Mesenchymal stem cell (in vitro differentiated cells and primary cell): Measurements from ENCODE around the gene SLIT3.

Source experiments
- DNase-seq: peaks from one replicate; pipeline ENCODE4 v3.0.0-alpha.2; 2013
- H2AFZ ChIP-seq: one replicate; pipeline ENCODE4 v1.6.1; 2013; ENCODE audit warnings: low read depth, mild to moderate bottlenecking, control low read depth, inconsistent platforms, low read length, moderate library complexity
- H2AK5ac ChIP-seq: 2 replicates; pipeline ENCODE4 v1.6.1; 2013; ENCODE audit warnings: low read length, moderate library complexity, mild to moderate bottlenecking, inconsistent platforms; ENCODE audit not compliant: severe bottlenecking
- H2BK120ac ChIP-seq: one replicate; pipeline ENCODE4 v1.6.1; 2013; ENCODE audit warnings: low read depth, mild to moderate bottlenecking, inconsistent platforms, low read length, moderate library complexity
- H2BK12ac ChIP-seq, 2 experiments: one replicate each; pipeline ENCODE4 v1.6.1; 2013; ENCODE audit warnings: inconsistent platforms in 2 of 2, low read length in 2 of 2, mild to moderate bottlenecking in 2 of 2, moderate library complexity in 2 of 2, control low read depth in 1 of 2
- H2BK15ac ChIP-seq: one replicate; pipeline ENCODE4 v1.6.1; 2013; ENCODE audit warnings: mild to moderate bottlenecking, low read depth, inconsistent platforms; ENCODE audit not compliant: poor library complexity, severe bottlenecking
- H2BK5ac ChIP-seq: 2 replicates; pipeline ENCODE4 v1.6.1; 2013; ENCODE audit warnings: low read depth, mild to moderate bottlenecking, low read length, control low read depth, inconsistent platforms; ENCODE audit not compliant: poor library complexity, severe bottlenecking
- H3K14ac ChIP-seq, 2 experiments: one replicate each; pipeline ENCODE4 v1.6.1; 2013; ENCODE audit warnings: inconsistent platforms in 2 of 2, low read length in 2 of 2, control low read depth in 1 of 2, mild to moderate bottlenecking in 1 of 2, moderate library complexity in 1 of 2
- H3K18ac ChIP-seq, 2 experiments: one replicate each; pipeline ENCODE4 v1.6.1; 2013; ENCODE audit warnings: inconsistent platforms in 2 of 2, low read length in 2 of 2, control low read depth in 1 of 2, low read depth in 1 of 2, mild to moderate bottlenecking in 1 of 2
- H3K23ac ChIP-seq, 2 experiments: one replicate each; pipeline ENCODE4 v1.6.1; 2013; ENCODE audit warnings: inconsistent platforms in 2 of 2, low read length in 2 of 2, mild to moderate bottlenecking in 2 of 2, moderate library complexity in 2 of 2, control low read depth in 1 of 2
- H3K27ac ChIP-seq: 2 replicates; pipeline ENCODE4 v1.5.1; 2013; ENCODE audit warnings: mild to moderate bottlenecking, moderate library complexity, low read length, control low read depth, inconsistent platforms; ENCODE audit not compliant: poor library complexity, severe bottlenecking
- H3K27me3 ChIP-seq, 2 experiments: 2 replicates each; pipeline versions ENCODE4 v1.6.1 to v1.7.0; 2013; ENCODE audit warnings: low read length in 2 of 2, mild to moderate bottlenecking in 2 of 2, moderate library complexity in 2 of 2, control low read depth in 1 of 2, inconsistent platforms in 1 of 2; ENCODE audit not compliant: control insufficient read depth in 1 of 2, insufficient read depth in 1 of 2
- H3K36me3 ChIP-seq, 2 experiments: 2 replicates each; pipeline versions ENCODE4 v1.6.1 to v1.7.0; 2013; ENCODE audit warnings: low read length in 2 of 2, control low read depth in 1 of 2, inconsistent platforms in 1 of 2, low read depth in 1 of 2, mild to moderate bottlenecking in 1 of 2; ENCODE audit not compliant: insufficient read depth in 2 of 2, control insufficient read depth in 1 of 2
- H3K4ac ChIP-seq, 2 experiments: one replicate each; pipeline ENCODE4 v1.6.1; 2013; ENCODE audit warnings: inconsistent platforms in 2 of 2, low read length in 2 of 2, mild to moderate bottlenecking in 2 of 2, moderate library complexity in 2 of 2, control low read depth in 1 of 2, low read depth in 1 of 2
- H3K4me1 ChIP-seq: 2 replicates; pipeline ENCODE4 v1.6.1; 2013; ENCODE audit warnings: low read depth, low read length, control low read depth; ENCODE audit not compliant: control insufficient read depth, insufficient read depth
- H3K4me2 ChIP-seq: 2 replicates; pipeline ENCODE4 v1.6.1; 2013; ENCODE audit warnings: low read length, mild to moderate bottlenecking, inconsistent platforms; ENCODE audit not compliant: poor library complexity, severe bottlenecking
- H3K4me3 ChIP-seq, 2 experiments: 2 replicates each; pipeline versions ENCODE4 v1.5.1 to v1.7.0; 2013; ENCODE audit warnings: low read length in 2 of 2, mild to moderate bottlenecking in 2 of 2, control low read depth in 1 of 2, low read depth in 1 of 2; ENCODE audit not compliant: insufficient read depth in 1 of 2
- H3K79me1 ChIP-seq: replicated peaks from 2 replicates; pipeline ENCODE4 v1.6.1; 2013; ENCODE audit warnings: mild to moderate bottlenecking, control low read depth, low read length, inconsistent platforms; ENCODE audit not compliant: poor library complexity, severe bottlenecking
- H3K9ac ChIP-seq: 2 replicates; pipeline ENCODE4 v1.7.0; 2013; ENCODE audit warnings: mild to moderate bottlenecking, low read length, moderate library complexity
- H3K9me3 ChIP-seq: 2 replicates; pipeline ENCODE4 v1.7.0; 2013; ENCODE audit warnings: mild to moderate bottlenecking, low read length; ENCODE audit not compliant: control insufficient read depth
- H4K8ac ChIP-seq: one replicate; pipeline ENCODE4 v1.6.1; 2013; ENCODE audit warnings: inconsistent platforms, mild to moderate bottlenecking, low read length, moderate library complexity
- H4K91ac ChIP-seq: one replicate; pipeline ENCODE4 v1.6.1; 2013; ENCODE audit warnings: mild to moderate bottlenecking, low read length, inconsistent platforms
- WGBS: methylation state at CpG from one replicate; pipeline ENCODE4 v1.1.7; 2013; ENCODE audit warnings: mixed read lengths; 5-methylcytosine and 5-hydroxymethylcytosine counted together

SLIT3 gene

DNA sequence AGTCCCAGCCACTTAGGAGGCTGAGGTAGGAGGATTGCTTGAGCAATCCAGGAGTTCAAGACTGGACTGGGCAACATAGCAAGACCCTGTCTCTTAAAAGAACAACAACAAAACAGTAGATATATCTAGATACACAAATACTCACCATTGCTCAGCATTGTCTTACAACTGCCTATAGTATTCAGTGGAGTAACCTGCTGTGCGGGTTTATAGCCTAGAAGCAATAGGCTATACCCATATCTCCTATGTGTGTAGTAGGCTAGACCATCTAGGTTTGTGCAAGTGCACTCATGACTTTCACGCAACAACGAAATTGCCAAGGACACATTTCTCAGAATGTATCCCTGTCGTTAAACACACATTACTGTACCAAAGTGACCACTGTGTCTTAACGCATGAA is 44.7 kb downstream of the SLIT3 start:
- Histone ChIP-seq H2BK15ac (no peak overlapping the region), H3K27ac (no peak overlapping the region), H4K91ac (no peak overlapping the region), H3K4me1 (no peaks in the 10 kb centered on the region), H2AK5ac (no peak overlapping the region), H3K23ac (no peak overlapping the region), H2AFZ (no peak overlapping the region), H3K36me3 (peaks cover 0 to 23% of the 10 kb centered on the region in 2 experiments), H3K14ac (no peak overlapping the region), H3K79me1 (no peaks in the 10 kb centered on the region), H3K18ac (no peak overlapping the region), H3K4ac (no peak overlapping the region), H2BK12ac (no peak overlapping the region), H3K9ac (no peak overlapping the region), H3K9me3 (no peaks in the 10 kb centered on the region), H3K4me3 (no peak overlapping the region), H3K27me3 (peaks cover 0 to under 1% of the 10 kb centered on the region in 2 experiments), H3K4me2 (no peak overlapping the region), H4K8ac (no peak overlapping the region), H2BK5ac (no peak overlapping the region), H2BK120ac (no peak overlapping the region)
- WGBS = 98% methylated on average over 3 of the region's 5 CpGs
- no peak for DNase-seq

DNA sequence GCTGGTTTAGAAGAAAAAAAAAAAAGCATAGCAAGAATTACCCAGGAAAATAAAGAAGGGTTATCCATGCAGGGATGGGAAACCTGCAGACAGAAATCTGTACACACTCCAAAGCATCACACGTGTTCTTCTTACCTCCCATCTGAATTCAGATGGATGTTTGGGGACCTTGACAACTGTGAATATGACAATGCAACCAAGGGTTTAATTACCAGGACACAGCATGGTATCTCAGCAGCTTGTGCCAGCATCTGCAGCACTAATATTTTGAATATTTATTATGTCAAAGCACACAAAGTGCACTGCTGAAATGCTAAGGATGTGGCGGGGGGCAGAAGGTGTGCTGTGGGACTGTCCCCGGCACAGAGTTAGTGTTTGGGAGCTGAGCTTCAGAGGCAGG is 47.9 kb downstream of the SLIT3 start:
- H3K79me1 ChIP-seq = no peaks in the 10 kb centered on the region
- no peak overlapping the region for H2BK15ac ChIP-seq
- no peak overlapping the region for H4K91ac ChIP-seq
- no peak overlapping the region for H3K9ac ChIP-seq
- H3K4me2 ChIP-seq = no peak overlapping the region
- no peaks in the 10 kb centered on the region for H3K4me1 ChIP-seq
- H3K18ac ChIP-seq = no peak overlapping the region
- H3K23ac ChIP-seq = no peak overlapping the region
- H3K27me3 ChIP-seq = peaks cover 0 to 3% of the 10 kb centered on the region in 2 experiments
- H3K4ac ChIP-seq = no peak overlapping the region
- no peak overlapping the region for H2BK120ac ChIP-seq
- H3K14ac ChIP-seq = no peak overlapping the region
- no peak for DNase-seq
- no peak overlapping the region for H4K8ac ChIP-seq
- H2BK12ac ChIP-seq = no peak overlapping the region
- H2AK5ac ChIP-seq = no peak overlapping the region
- no peak overlapping the region for H3K4me3 ChIP-seq
- no peak overlapping the region for H2AFZ ChIP-seq
- no peak overlapping the region for H3K27ac ChIP-seq
- no peak overlapping the region for H2BK5ac ChIP-seq
- no peaks in the 10 kb centered on the region for H3K9me3 ChIP-seq
- H3K36me3 ChIP-seq = peaks cover 0 to 44% of the 10 kb centered on the region in 2 experiments
- WGBS = 65% methylated on average over 3 of the region's 3 CpGs

GRCh38 chr5:169251333-169252084 is 49.4 kb downstream of the SLIT3 start:
- WGBS = 70% methylated on average over 6 of the region's 8 CpGs
- no peak overlapping the region for H3K4me3 ChIP-seq
- H4K91ac ChIP-seq = no peak overlapping the region
- H3K14ac ChIP-seq = no peak overlapping the region
- no peaks in the 10 kb centered on the region for H3K79me1 ChIP-seq
- H3K9ac ChIP-seq = no peak overlapping the region
- H2BK15ac ChIP-seq = no peak overlapping the region
- no peak overlapping the region for H2BK5ac ChIP-seq
- H3K4me1 ChIP-seq = no peaks in the 10 kb centered on the region
- peaks cover 0 to 3% of the 10 kb centered on the region in 2 experiments for H3K27me3 ChIP-seq
- DNase-seq = no peak
- no peak overlapping the region for H2BK12ac ChIP-seq
- H2AFZ ChIP-seq = no peak overlapping the region
- no peak overlapping the region for H2AK5ac ChIP-seq
- H3K23ac ChIP-seq = no peak overlapping the region
- H3K36me3 ChIP-seq = peaks cover 0 to 54% of the 10 kb centered on the region in 2 experiments
- H4K8ac ChIP-seq = no peak overlapping the region
- no peak overlapping the region for H3K27ac ChIP-seq
- no peak overlapping the region for H3K4ac ChIP-seq
- H3K9me3 ChIP-seq = no peaks in the 10 kb centered on the region
- H3K4me2 ChIP-seq = no peak overlapping the region
- no peak overlapping the region for H3K18ac ChIP-seq
- no peak overlapping the region for H2BK120ac ChIP-seq

DNA sequence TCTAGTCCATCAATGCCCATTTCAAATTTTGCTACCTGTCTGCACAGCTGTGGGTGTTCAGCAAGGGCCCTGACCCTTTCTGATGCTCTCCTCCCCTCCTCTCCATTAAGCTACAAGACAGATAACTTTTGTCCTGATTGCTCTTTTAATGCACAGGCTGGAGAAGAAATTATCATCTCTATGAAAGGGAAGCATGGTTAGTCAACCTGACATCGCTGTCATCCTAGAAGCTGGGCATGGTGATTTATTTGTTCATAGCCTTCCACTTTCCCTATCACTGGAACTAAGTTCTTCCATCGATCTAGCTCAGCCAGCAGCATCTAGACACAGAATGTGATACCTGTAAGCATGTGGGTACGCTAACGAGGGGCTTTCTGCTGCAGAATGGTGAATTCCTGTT is 50.1 kb downstream of the SLIT3 start:
- no peak overlapping the region for H3K14ac ChIP-seq
- no peak overlapping the region for H2AFZ ChIP-seq
- H3K4me1 ChIP-seq = no peaks in the 10 kb centered on the region
- H3K4ac ChIP-seq = no peak overlapping the region
- no peak overlapping the region for H3K18ac ChIP-seq
- H2BK15ac ChIP-seq = no peak overlapping the region
- no peak overlapping the region for H4K91ac ChIP-seq
- H3K4me2 ChIP-seq = no peak overlapping the region
- no peak overlapping the region for H3K27ac ChIP-seq
- no peaks in the 10 kb centered on the region for H3K79me1 ChIP-seq
- 69% methylated on average over 4 of the region's 4 CpGs for WGBS
- H3K36me3 ChIP-seq = peaks cover 0 to 60% of the 10 kb centered on the region in 2 experiments
- no peak overlapping the region for H2BK5ac ChIP-seq
- H2BK12ac ChIP-seq = no peak overlapping the region
- no peak overlapping the region for H3K23ac ChIP-seq
- H3K27me3 ChIP-seq = peaks cover 0 to 3% of the 10 kb centered on the region in 2 experiments
- H2AK5ac ChIP-seq = no peak overlapping the region
- no peak overlapping the region for H2BK120ac ChIP-seq
- no peak for DNase-seq
- H3K9ac ChIP-seq = no peak overlapping the region
- no peaks in the 10 kb centered on the region for H3K9me3 ChIP-seq
- no peak overlapping the region for H4K8ac ChIP-seq
- H3K4me3 ChIP-seq = no peak overlapping the region
